Stimulated activated naive CD4-positive, alpha-beta T cell treated with Interleukin-2 at 50 U/mL for 16 hours (primary cell): Measurements from ENCODE around the gene CSK.

Experiments used
- DNase-seq: peaks from one replicate; lab custom pipeline; 2025; lab: John Stamatoyannopoulos, UW

Gene CSK

GRCh38 chr15:74843445-74843828 lies 61.6 kb downstream of the CSK start:
- no peak for DNase-seq

DNA sequence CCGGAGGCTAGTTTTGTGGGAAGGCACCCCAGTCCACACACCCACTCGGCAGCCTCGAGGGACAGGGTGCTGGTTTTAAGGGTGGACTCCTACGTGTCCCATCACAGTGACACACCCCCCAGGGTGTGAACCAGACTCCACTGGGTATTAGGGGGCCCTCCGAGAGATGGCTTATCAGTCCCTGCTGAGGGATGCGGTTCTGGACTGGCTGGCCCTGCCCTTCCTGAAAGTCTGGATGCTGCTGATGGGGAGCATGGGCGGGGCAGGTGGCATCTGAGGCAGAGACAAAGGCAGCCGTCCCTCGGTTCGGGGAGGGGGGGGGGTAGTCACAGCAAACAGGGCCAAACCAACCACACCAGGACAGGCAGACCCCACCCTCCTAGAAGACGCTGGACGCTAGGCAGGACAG lies 62.0 kb downstream of the CSK start:
- DNase-seq = no peak

GRCh38 chr15:74844319-74845207 lies 62.7 kb downstream of the CSK start:
- no peak for DNase-seq

DNA sequence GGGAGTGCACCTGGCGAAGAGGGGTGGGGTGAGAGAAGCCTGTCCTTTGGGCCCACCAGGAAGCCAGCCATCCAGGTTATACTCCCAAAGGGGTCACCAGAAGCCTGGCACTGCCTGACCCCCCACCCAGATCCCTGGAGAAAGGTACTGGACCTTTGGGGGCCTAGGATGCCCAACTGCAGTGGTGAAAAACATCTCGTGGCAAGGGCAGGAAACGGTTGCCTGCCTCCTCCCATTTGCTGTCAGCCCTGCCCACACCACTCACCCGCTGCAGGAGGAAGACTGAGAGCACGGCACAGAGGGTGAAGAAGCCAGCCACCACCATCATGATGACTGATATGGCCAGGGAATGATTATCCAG lies 63.3 kb downstream of the CSK start:
- peak; percentile 57 for DNase-seq

DNA sequence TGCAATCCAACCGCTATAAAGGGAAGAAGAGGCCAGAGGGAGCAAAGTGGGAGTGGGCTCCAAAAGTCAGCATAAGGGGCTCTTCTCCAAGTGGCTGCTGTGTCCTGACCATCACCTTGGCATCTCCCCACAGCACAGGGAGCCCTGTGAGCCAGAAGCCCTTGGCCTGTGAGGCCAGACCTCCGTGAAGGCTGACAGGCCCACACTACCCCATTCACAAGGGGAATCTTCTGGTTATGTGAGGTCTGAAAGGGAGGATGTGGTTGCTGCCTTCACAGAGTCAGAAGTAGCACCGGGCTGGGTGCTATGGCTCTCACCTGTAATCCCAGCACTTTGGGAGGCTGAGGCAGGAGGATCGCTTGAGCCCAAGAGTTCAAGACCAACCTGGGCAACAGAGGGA lies 63.7 kb downstream of the CSK start:
- no peak for DNase-seq

GRCh38 chr15:74847432-74847831 lies 65.6 kb downstream of the CSK start:
- DNase-seq = no peak

GRCh38 chr15:74850393-74850792 lies 68.5 kb downstream of the CSK start:
- no peak for DNase-seq

- no peak for DNase-seq
Observed at GRCh38 chr15:74851960-74852359, 70.1 kb downstream of the CSK start.
